Stimulated activated CD8-positive, alpha-beta memory T cell treated with anti-CD3 and anti-CD28 coated beads, Interleukin-15, amount 100 ng/mL, for 48 hours (primary cell): ENCODE measurements around the gene TPRG1.
"Not testable (repeated sequence)": the region's sequence is repeated elsewhere in the genome, so short reads cannot be mapped to it uniquely, and the experiment has no call there.

Experiments
- DNase-seq, 2 donors: peaks; one replicate each; pipeline ENCODE4 v3.0.0-alpha.2; 2020; ENCODE audit warnings: low read depth in 2 of 2

Gene TPRG1

GRCh38 chr3:189312866-189313265 lies 141.1 kb downstream of the TPRG1 start:
- DNase-seq, result no peak

GRCh38 chr3:189316296-189317019 lies 144.7 kb downstream of the TPRG1 start:
- no peak for DNase-seq

- no peak for DNase-seq
Observed at GRCh38 chr3:189317911-189318310, 146.1 kb downstream of the TPRG1 start.

- no peak for DNase-seq
Observed at GRCh38 chr3:189320511-189320910, 148.7 kb downstream of the TPRG1 start.

GRCh38 chr3:189322339-189322738 lies 150.6 kb downstream of the TPRG1 start:
- no peak for DNase-seq

GRCh38 chr3:189324538-189325138 lies 152.9 kb downstream of the TPRG1 start:
- peak; percentile 69 to 74 for DNase-seq

GRCh38 chr3:189325454-189325853 lies 153.7 kb downstream of the TPRG1 start:
- DNase-seq, result no peak

GRCh38 chr3:189329630-189330029 lies 157.9 kb downstream of the TPRG1 start:
- DNase-seq, result not testable (repeated sequence)

GRCh38 chr3:189330066-189330465 lies 158.3 kb downstream of the TPRG1 start:
- no peak for DNase-seq

GRCh38 chr3:189331002-189331418 lies 159.2 kb downstream of the TPRG1 start:
- no peak for DNase-seq

GRCh38 chr3:189334064-189334920 lies 162.5 kb downstream of the TPRG1 start:
- DNase-seq, result no peak

GRCh38 chr3:189337673-189338091 lies 165.9 kb downstream of the TPRG1 start:
- no peak for DNase-seq

GRCh38 chr3:189338366-189338765 lies 166.6 kb downstream of the TPRG1 start:
- DNase-seq, result no peak

GRCh38 chr3:189339996-189340395 lies 168.2 kb downstream of the TPRG1 start:
- no peak for DNase-seq

GRCh38 chr3:189340680-189341460 lies 169.1 kb downstream of the TPRG1 start:
- DNase-seq, result no peak

GRCh38 chr3:189342811-189343210 lies 171.0 kb downstream of the TPRG1 start:
- DNase-seq, result no peak

- DNase-seq, result no peak
Observed at GRCh38 chr3:189344996-189345395, 173.2 kb downstream of the TPRG1 start.

GRCh38 chr3:189349772-189350171 lies 178.0 kb downstream of the TPRG1 start:
- no peak for DNase-seq

- DNase-seq, result no peak
Observed at GRCh38 chr3:189353318-189353965, 181.7 kb downstream of the TPRG1 start.

- no peak for DNase-seq
Observed at GRCh38 chr3:189353988-189354889, 182.5 kb downstream of the TPRG1 start.
